GM21528 (cell line): ENCODE data around the gene PLSCR4.
A peak's percentile ranks its signal among the peaks of the same experiment; 100 is the strongest.

Experiments
- ATAC-seq: cut with Tn5 transposase; IDR thresholded peaks from one replicate; pipeline ENCODE4 v1.9.1; 2021; ENCODE audit warnings: mild to moderate bottlenecking, moderate library complexity; ENCODE audit not compliant: unreplicated experiment, low FRiP score

Gene PLSCR4

DNA sequence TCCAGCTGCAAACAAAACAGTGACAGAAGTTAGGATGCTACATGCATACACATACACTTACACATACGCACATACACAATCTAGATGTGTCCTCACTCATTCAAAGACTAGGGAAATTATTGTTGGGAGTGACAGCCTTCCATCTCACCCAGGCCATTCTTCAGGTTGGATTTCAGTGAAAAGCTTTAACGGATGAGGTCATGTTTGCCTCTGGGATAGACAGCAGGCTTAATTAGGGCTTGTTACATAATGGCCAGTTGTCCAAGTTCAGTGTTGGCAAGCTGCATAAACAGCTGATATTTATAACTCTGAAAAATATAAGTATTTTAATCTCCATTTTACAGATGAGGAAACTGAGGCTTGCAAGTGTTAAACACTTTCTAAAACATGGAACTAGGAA, 54.1 kb downstream of the PLSCR4 start:
- no peak for ATAC-seq

DNA sequence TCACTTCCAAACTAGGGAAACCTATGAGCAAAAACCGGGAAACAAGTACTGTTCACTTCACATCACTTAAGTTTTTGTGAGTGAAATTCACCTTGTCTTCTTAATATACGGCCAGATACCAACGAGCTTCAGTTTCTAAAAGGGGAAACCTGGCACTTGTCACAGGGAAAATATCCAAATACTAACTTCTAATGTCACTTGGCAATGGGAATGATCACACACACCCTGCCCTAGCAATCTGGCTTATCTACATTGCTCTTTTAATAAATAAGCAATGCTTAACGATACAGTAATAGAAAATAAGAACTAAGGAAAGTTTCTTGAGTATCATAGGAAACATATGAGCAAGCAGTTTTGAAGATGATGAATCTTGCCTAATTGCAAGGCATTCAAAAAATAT, 55.3 kb downstream of the PLSCR4 start:
- no peak for ATAC-seq

DNA sequence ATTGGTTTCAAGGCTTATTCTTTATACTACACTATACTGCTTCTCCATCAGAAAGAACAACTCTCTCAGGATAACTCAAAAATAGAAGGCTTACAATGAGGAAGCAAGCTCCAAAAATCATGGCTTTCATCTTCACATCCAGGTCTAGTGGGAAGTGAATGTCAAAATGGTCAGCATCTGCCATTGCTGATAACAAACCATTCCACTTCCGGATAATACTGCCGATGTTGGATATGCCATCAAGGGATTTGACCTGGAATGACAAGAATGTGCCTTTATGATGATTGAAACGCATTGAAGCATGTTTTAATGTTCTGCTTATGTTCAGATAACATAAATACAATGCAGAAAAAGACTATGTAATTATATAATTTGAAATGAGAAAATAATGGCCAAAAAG, 55.9 kb downstream of the PLSCR4 start:
- ATAC-seq = no peak

DNA sequence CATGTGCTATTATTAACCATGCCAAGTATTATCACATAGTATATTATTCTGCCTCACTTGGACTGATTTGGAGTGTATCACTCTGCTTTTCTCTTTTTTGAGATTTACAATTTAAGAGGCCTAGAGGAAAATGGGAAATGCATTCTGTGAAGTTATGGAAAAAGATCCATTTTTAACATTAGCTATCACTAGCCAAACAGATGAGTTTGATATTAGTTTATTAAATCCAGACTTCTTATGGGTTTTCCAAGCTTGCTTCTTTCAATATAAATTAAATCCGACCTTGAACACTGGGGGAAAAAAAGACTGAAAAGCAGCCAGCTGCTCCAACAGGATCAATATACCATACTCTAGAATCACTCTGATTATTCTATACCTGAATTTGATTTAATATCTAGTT, 59.9 kb downstream of the PLSCR4 start:
- no peak for ATAC-seq

DNA sequence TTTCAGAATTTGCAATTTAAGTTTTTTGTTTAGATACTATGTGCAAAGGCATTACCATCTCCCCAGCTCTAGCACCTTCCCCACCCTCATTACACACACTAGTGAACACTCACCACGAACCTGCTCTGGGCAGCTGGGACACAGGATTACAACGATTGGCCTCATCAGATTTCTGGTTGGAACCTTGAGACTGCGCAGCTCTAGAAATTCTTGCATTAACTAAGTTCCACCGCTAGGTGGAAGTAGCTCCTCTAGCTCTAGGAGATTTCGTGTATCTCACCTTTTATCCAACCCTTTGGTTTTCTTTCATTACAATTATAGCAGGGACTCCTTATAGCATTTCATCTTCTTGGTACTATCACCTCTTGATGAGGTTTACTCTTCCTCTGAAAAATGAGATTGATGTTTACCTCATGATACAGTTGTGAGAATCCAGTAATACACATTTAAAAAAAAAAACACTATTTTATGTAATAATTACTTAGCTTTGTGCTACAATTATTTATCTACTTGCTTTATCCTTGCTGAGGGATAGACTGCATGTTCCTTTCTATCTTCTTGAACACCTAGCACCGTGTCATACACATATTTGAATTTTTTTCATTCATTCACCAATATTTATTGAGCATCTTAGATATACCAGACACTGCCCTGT, 61.3 kb downstream of the PLSCR4 start:
- ATAC-seq = peak; percentile 96

DNA sequence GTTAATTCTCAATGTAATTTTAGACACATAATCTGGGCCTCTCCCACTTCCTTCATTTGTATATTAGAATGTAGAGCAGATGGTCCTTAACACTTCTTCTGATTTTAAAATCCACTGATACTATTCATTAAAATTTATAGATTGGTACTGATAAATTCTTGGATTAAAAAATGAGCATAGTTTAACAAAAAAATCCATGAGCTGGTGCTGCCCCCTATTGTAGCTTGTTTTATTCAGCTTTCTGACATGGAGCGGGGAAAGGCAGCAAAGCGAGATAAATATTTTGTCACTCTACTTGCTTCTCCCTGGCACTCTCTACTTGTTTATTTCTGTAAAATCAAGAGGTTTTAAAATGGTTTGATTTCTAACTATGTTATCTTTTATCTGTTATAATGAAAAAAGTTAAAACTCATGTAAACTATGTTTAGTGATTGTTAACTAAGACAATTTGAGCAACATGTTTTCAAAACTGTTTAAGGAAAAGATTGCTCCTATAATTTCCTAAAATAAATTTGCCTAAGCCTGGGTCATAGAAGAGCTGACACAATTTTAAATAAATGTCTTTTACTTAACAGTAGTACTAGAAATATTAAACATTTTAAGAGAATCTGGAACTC, 63.5 kb downstream of the PLSCR4 start:
- ATAC-seq = no peak

DNA sequence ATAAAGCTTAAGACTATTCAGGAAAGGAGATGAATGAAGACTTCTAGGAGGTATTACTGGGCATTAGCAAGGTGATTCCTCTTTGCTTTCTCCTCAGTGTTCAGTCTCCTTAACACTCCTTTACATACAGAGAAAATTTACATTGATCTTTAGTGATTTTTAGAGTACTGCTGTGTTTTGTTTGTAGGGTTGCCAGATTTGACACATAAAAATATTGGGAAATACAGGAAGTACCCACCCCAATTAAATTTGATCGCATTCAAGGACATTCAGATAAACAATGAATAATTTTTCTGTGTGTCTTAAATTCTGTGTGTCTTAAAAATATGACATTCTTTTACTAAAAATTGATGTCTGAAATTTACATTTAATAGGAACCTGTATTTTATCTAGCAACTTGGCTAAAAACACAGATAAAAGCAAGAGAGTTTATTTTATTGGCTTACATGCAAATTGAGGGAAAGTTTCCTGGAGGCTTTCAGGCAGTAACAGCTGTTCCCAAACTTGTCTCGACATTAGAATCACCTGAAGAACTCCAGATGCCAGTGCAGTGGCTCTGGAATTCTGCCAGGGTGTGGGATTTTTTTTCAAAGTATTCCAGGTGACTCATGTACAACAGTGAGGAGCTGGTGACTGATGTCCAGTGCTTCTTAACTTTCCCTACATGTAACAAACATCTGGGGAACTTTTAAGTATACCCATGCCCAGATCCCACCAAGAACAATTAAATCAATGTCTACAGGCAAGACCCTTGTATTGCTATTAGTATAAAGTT, 66.5 kb downstream of the PLSCR4 start:
- no peak for ATAC-seq

DNA sequence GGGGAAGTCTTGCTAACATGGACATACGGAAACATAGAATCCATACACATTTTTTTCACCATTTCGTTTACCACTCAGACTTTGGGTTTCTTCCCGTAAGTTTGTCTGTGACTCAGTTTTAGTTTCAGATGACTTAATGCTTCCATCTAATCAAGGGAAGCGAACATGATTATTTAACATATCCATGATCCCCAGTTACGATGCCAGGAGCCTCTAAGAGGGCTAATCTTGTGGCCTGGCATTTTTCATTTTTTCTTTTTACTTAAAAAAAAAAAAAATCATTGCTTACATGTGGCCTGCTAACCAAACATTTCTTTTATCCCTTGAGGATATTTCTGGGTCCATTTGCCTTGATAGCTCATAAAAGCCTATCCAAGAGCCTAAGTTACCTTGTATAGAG, 69.7 kb downstream of the PLSCR4 start:
- no peak for ATAC-seq

DNA sequence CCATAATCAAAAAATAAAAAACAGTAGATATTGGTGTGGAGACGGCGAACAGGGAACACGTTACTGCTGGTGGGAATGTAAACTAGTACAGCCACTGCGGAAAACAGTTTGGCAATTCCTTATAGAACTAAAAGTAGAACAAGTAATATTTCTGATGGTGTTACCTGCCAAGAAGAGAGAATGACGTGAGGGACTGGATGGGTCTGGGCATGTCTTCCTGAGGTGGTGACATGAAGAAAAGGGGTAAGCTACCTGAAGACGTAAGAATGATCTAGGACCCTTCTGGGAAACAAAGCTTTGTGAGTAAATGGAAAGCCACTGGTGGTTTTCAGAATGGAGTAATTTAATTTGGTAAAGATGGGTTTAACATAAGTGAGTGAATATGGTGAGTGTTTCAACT, 70.5 kb downstream of the PLSCR4 start:
- ATAC-seq = no peak

DNA sequence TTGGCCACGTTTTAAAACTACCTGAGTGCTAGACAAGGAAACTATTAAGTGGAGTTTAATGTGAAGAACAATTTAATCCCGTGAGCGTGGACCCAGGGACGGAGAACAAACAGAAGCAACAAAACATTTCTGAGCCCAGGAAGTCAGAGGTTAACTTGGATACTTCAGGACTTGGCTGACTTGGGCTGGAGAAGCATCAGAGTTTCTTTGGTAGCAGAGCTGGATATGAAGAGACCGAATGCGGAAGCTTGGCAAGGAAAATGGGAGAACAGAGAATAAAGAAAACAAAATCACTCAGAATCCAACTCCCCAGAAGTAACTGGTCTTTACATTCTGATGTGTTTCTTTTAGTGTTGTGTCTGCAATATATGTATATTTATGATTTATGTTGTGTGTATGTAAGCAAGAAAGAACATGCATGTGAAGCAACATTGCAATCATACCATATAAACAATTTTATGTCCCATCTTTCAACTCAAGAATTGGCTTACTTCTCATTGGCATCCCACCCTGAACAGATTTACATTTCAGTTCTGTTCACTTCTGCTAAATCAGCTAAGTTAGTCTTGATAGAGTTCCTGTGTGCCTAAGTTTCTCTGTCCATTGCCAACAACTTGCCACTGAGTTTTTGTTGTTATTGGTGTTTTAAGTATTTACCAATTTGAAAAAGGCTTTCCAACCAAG, 72.8 kb downstream of the PLSCR4 start:
- no peak for ATAC-seq

DNA sequence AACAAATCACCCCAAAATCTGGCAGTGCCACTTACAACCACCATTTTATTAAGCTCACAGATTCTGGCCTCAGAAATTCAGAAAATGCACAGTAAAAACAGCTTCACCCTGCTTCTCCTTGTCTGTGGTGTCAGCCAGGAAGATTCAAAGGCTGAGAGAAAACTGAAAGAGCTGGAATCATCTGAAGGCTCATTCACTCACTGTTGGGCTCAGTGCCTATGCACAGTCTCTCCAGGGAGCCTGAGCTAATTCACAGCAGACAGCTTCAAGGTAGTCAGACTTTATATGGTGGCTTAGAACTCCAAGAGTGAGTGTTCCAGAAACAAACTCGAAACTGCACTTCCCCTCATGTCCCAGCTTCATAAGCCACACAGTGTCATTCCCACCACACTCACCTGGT, 73.4 kb downstream of the PLSCR4 start:
- no peak for ATAC-seq

DNA sequence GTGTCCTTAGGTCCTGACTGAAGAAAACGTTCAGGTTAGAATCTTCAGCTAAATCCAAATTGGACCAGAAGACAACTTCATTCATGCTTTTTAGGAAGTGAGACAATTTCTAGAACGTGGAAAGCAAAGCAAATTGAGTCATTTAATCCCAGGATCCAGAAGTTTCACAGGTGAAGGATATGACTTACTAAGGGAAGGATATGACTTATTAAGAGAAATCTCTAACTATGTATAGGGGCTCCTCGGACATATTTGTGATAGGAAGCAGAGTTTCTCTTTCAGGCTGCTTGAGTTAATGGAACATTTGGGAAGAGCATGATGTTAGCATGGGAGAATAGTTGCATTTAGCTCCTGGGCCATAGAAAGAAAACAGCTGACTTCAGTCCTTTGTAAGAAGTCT, 73.8 kb downstream of the PLSCR4 start:
- ATAC-seq = no peak

DNA sequence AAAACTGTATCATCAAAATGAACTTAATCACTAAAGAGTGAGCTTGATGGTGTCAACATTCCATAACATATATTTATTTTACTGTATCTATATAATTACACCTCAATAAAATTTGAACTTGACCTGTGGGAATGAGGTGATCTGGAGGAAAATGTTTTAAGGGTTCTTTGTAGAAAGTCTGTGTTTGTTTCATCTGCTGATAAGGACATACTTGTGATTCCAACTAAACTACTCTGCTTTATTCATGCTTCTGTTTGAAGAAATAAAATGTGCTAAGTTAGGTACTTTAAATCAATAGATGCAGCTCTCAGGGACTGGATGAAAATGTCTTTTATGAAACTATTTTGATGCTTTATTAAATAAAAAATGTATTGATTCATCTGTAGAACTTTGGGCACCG, 78.3 kb downstream of the PLSCR4 start:
- no peak for ATAC-seq

DNA sequence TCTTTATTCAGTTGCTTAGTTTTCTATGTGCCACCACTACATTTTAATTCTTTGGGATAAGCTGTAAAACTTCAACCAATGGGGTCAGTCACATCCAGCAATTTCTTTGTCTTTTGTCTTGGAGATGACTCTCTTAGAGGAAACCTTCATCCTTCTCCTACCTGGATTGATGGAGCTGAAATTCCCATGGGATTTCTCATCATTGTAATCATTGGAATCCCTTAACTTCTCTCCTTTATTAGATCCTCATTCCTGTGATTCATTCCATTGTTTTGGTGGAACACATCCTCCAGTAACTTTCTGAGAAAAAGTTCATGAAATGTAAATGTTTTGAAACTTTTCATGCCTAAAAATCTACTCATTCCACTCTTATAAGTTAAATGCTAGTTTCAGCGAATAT, 80.3 kb downstream of the PLSCR4 start:
- no peak for ATAC-seq

DNA sequence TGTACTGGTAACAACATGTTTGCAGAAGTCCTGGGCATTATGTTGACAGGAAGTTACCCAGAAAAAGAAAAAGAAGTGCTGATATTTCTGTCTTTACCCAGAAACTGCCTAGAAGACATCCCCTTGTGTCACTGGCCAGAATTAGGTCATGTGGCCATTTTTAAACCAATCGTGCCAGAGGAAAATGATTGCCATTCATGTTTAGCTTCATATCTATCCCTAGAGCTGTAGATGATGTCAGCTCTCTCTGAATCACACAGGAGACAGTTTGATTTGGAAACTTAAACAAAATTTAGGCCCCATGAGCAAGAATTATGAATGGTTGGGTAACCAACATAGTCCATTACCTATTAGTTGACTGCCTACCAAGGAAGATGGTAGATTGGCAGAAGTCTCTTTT, 81.0 kb downstream of the PLSCR4 start:
- no peak for ATAC-seq

DNA sequence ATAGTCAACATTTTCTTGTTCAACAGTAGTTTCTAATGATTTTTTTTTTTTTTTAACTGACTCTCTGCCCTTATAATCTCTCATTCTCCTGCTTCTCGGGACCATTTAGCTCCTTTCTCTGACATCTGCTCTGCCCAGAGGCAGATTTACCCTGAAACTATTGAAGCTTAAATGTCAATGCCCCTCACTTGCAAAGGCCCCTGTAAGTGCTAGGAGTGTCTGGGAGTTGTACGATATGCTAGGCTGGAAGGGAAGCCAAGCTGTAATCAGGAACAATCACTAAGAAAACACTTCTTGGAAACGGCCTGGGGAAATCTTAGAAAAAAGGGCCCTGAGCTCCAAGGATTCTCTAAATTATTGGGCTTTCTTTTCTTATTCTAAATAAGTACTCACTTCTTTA, 84.1 kb downstream of the PLSCR4 start:
- no peak for ATAC-seq

DNA sequence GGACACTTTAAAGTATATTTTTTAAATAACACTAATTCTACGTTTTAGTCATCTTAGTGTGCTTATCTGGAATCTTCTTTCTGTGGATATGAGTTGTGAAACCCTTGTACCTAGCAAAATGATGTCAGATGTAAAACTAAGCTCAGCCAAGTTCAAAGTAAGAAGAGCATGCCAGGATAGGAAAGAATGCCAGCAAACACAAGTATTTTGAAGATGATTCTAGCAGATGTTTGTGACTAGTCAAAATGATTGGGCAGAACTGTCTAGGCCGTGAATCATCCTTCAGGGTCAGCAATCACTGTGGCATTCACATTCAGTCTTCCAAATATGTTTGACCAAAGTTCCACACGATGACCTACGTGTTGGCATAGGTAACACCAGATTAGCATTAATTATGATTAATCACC, 84.5 kb downstream of the PLSCR4 start:
- no peak for ATAC-seq

DNA sequence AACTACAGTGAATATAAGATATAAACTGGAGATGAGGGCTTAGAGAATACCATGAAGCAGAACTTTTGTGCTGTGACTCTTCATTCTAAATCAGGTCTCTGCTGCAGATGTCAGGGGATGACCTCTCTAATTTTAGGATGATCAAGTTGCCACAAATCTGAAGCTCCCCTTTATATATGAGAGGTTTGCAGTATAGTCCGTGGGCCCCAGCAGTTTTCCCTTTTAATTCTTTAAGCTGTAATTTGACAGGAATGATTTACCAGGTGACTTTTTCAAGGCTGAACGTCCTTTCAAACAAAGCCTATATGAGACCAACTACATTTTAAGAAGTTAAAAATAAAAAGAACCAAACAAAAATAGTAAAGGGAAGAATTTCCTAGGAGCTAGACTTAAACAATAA, 85.0 kb downstream of the PLSCR4 start:
- ATAC-seq = no peak

DNA sequence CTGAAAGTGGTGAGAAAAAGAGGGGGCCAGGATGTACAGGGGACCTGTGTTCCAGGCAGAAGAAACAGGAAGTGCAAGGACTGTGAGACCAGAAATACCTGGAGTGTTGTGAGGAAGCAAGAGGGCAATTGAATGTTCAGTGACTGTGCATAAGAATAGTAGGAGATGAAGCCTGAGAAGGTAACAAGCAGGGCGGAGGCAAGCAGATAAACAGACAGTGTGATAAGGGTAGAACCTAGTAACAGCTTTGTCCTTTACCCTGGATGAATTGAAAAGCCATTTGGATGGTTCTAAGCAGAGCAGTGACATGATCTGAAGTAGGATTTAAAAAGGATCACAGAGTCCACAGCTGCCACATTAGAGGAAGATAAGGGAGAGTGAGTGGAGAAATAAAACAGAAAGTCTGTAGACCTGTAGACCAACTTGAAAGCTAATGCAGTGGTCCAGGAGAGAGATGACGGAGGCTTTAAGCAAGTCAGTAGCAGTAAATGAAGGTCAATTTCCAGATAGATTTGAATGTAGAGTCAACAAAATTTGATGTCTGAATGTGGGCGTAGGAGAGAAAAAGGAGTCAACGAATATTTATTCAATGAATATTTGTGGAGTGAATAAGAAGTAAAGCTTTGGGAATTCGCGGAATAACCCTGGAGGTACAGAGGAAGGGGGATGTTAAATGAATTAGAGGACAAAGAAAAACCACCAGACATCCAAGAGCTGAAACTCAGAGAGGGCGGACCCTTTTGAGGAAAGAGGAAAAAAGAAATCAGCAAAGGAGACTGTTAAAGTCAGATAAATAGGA, 85.7 kb downstream of the PLSCR4 start:
- no peak for ATAC-seq

DNA sequence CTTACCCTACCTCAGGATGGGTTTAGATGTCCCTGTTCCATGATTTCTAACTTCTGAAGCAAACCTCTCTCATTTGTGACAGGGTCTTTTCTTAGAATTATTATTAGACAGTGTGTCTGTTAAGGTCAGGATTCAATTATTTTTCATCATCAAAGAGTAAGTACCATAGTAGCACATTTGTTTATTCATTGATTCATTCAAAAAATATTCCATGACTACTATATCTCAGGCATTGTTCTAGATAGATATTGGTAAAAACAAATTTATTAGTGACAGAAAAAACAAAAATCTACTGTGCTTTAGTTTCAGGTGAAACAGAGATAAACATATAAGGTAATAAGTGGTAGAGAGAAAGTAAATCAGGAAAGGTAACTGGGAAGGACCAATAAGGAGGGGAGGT, 86.4 kb downstream of the PLSCR4 start:
- ATAC-seq = no peak

DNA sequence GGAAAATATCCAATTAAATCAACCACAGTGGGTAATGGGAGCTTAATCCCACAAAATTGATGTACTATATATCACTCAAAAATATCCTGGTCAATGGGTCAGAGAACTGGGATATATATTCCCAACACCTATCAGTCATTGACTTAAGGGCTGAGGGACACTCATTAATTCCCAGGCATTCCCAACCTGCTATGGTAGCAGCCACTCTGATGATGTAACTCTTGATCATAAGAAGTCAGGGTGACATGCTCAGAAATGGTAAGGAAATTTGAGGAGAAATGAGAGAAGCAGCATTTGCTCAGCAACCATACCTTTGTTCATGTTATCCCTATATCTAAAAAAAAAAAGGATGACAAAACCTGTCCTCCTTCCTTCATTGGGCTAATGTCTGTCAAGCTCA, 86.8 kb downstream of the PLSCR4 start:
- ATAC-seq = no peak
